HCT116 (cell line): ENCODE data around the gene MYCN.

Experiments
- ATF3 ChIP-seq: IDR thresholded peaks from 2 replicates; pipeline ENCODE4 v1.6.1; 2012
- CEBPB ChIP-seq: IDR thresholded peaks from 2 replicates; pipeline ENCODE4 v1.6.1; 2012; ENCODE audit warnings: low read depth
- CTCF ChIP-seq, 3 experiments: fragments of 200-600 bp in 1 of 3; sonication (generic) in 1 of 3; IDR thresholded peaks in 2 of 3; conservative IDR thresholded peaks in 1 of 3; 2 replicates each; pipeline ENCODE4 v1.5.1; 2012 to 2017; ENCODE audit warnings: low read depth in 2 of 3, low read length in 2 of 3, antibody characterized with exemption in 1 of 3, borderline replicate concordance in 1 of 3, control low read depth in 1 of 3, mild to moderate bottlenecking in 1 of 3, mixed read lengths in 1 of 3, mixed run types in 1 of 3, moderate library complexity in 1 of 3; ENCODE audit not compliant: insufficient read depth in 1 of 3
- EGR1 ChIP-seq: IDR thresholded peaks from 2 replicates; pipeline ENCODE4 v1.6.1; 2012; ENCODE audit warnings: low read depth
- EZH2 ChIP-seq: fragments of 200-600 bp; sonication (generic); IDR thresholded peaks from 2 replicates; pipeline ENCODE4 v1.6.1; 2017; ENCODE audit warnings: antibody characterized with exemption, mixed run types
- JUND ChIP-seq: IDR thresholded peaks from 2 replicates; pipeline ENCODE4 v1.6.1; 2012
- POLR2AphosphoS5 ChIP-seq: IDR thresholded peaks from 2 replicates; pipeline ENCODE4 v1.6.1; 2011; ENCODE audit warnings: mild to moderate bottlenecking, low read depth, low read length, moderate library complexity
- REST ChIP-seq: IDR thresholded peaks from 2 replicates; pipeline ENCODE4 v1.6.1; 2012; ENCODE audit warnings: low read depth
- SP1 ChIP-seq: IDR thresholded peaks from 2 replicates; pipeline ENCODE4 v1.6.1; 2012; ENCODE audit warnings: low read depth
- YY1 ChIP-seq: IDR thresholded peaks from 2 replicates; pipeline ENCODE4 v1.6.1; 2011; ENCODE audit warnings: low read length, low read depth, moderate library complexity, mild to moderate bottlenecking; ENCODE audit not compliant: insufficient replicate concordance; ENCODE audit errors: extremely low read depth
- ZBTB33 ChIP-seq: IDR thresholded peaks from 2 replicates; pipeline ENCODE4 v1.6.1; 2011; ENCODE audit warnings: mild to moderate bottlenecking, low read length, moderate library complexity; ENCODE audit not compliant: insufficient replicate concordance; ENCODE audit errors: extremely low read depth
- ZFX ChIP-seq: fragments of 450-650 bp; IDR thresholded peaks from 2 replicates; pipeline ENCODE4 v1.6.1; 2017

GRCh38 chr2:15919716-15920434, 20.5 kb upstream of the MYCN start:
- TF ChIP-seq CTCF (IDR thresholded peaks at IDR 0.05 in 2 of 3, conservative IDR thresholded peaks at IDR 0.05 in 1 of 3; ENCODE audit: borderline replicate concordance in 1 of 3, insufficient read depth in 1 of 3, low read depth in 2 of 3, low read length in 2 of 3) (no peak), EZH2 (no peak), YY1 (no peak), SP1 (no peak), CEBPB (no peak), POLR2AphosphoS5 (no peak), JUND (no peak), ZBTB33 (no peak), EGR1 (no peak), ATF3 (no peak), ZFX (no peak), REST (no peak)
